Inflammatory macrophage (primary cell): ENCODE data around the gene SERPINA6.
"Not testable (repeated sequence)": the region's sequence is repeated elsewhere in the genome, so short reads cannot be mapped to it uniquely, and the experiment has no call there.

Experiments used
- DNase-seq, 2 donors: peaks; one replicate each; pipeline ENCODE4 v3.0.0-alpha.2; 2020 to 2022

The SERPINA6 gene

DNA sequence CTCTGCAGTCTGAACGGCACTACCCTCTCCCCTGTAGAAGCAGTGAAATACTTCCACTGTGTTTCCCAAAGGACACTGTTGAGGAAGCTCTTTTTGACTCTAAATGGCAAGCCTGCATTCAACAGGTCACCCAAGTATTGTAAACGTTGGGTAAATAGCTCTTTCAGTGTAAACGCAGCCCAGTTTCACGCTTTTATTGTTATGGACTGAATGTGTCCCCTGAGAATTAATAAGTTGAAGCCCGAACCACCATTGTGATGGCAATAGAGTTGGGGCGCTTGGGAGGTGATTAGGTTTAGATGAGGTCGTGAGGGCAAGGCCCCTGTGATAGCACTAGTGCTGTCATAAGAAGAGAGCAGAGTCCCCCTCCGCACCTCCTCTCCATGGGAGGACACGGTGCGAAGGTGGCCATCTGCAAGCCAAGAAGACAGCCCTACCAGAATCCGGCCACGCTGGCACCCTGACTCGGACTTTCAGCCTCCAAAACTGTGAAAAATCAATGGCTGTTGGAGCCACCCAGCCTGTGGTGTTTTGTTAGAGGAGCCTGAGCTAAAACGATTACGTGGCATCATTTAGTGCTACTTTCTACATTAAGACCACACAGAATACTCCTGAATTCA lies 31.1 kb downstream of the SERPINA6 start:
- no peak for DNase-seq

DNA sequence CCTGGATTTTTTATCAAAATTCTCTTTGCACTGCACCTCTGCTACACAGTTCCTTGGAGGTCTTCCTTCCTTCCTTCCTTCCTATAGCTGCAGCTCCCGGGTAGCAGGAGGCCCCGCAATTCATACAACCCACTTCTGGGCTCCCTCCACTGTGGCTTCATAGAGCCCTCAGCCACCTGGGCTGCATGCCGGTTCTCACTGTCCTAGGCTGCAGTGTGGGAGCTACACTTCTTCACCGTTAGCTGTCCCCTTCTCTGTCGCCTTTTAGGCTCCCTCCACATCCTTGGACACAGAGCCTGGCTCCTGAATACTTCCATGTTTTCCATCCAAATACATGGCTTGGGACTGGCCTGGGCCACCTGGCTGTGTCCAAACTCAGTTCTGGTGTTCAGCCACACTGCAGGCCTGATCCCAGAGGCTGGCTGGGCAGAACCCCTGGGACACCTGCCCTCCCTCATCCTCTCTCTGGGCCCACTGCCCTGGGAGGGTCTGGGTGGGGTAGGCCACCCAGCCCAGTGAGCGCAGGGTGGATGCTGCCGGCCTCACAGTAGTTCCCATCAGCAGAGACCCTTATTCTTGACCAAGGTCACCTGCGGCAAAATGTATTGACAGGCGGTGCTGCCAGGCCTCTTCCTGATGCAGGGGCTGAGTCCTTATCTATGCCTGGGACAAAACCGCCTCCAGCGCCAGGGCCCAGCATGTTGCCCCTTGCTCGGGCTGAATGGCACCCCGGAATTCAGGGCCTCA lies 31.8 kb downstream of the SERPINA6 start:
- no peak for DNase-seq

DNA sequence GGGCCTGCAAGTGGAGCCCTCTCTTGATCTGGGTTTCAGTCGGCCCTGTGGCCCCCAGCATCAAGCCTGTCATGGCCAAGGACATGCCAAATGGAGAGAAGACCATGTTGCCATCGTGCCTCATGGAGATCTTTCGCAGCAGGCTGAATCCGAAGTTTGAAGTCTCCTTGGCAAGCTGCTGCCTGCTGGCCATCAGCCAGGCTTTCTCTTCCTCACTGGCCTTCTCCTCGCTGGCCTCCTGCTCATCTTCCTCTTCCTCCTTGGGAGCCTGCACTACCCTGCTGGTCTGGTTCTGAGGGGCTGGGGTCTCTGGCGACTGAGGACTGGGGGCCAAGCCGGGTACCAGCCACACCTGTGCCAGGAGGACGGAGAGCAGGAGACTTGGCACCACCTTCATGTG lies 32.9 kb downstream of the SERPINA6 start:
- DNase-seq = no peak

DNA sequence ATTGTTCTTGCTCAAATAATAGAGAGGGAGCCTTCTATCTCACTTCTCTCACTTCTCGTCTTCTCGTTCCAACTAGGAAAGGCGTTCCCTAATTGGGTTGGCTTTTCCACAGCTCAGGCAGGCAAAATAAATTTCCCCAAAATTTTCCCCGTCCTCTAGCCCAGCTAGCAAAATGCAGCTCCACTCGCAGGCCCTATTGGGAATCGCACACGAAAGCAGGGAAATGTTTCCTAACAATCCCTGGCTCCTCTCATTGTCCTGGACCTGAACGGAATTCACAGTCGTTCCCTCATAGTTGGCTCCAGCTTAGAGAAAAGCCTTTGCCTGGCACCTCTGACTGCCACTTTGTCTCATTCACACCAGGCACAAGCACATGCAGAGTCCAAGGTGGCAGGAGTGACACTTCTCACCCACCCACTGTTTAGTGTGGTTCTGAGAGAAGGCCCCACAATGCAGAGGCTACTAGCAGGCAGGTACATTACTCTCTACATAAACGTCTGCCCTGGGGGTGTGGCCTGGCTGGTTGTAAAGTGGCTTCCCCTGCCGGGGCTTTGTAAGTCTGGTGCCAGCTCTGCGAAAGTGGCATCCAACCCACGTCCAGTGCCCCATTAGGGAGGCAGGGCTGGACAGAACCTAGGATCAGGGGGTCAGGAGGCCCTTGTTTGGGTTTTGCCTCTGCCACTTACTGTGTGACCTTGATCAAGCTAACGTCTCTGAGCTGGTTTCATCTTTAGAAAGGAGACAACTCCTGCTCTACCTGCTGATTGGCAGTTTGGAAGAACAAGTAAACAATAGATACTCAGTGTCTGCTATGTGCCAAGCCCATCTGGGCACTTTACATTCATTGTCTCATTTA lies 34.3 kb downstream of the SERPINA6 start:
- DNase-seq = no peak

DNA sequence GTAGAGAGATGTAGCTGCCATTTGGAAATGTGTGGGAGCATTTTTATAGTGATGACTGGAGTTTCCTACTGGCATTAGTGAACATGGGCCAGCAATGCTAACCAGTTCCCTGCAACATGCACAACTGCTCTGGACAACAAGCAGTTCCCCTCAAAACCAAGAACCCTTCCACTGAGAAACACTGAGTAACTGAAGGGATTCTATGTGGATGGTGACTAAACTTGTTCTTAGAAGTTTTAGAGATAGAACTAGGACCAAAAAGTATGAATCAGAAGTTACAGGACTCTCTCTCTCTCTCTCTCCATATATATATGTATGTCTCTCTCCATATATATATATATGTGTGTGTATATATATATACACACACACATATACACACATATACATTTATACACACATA lies 38.0 kb downstream of the SERPINA6 start:
- DNase-seq = no peak

DNA sequence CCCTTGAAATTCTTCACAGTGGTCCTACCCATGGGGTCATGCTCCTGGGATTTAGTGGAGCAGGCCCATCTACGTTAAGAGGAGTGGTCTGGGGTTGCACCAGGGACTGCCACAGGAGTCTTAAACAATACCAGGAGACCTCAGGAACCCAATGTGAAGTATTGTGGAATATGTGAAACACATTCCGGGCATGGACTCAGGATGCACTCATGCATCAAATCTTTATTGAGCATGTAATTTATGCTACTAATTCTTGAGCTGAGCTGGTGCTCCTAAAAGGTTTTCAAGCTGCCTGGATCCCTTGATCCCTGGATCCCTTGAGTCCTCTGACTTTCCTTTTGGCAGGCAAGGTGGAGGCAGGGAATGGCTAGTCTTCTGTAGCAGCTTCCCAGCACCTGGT lies 38.9 kb downstream of the SERPINA6 start:
- no peak for DNase-seq

DNA sequence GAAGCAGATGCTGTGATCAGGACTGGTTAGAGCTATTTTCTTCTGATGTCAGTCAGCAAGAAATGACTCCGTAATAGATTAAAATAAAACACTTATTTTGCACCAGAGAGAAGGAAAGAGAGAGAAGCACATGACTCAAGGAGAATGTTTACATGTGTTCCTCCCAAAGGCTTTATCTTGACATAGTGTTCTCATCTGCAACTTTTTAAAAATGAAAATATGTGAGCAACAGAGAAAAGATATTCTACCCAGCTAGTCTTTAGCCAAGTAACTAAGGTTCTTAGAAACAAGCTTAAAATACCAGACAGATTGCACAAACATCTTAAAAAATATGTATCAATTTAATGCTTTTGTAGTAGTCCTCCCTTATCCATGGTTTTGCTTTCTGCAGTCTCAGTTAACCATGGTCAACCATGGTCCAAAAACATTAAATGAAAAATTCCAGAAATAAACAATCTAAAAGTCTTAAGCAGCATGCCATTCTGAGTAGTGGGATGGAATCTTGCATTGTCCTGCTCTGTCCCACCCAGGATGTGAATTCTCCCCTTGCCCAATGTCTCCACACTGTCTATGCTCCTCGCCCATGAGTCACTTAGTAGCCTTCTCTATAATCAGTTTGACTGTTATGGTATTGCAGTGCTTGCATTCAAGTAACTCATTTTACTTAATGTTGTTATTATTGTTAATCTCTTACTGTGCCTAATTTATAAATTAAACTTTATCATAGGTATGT lies 40.0 kb downstream of the SERPINA6 start:
- no peak for DNase-seq

DNA sequence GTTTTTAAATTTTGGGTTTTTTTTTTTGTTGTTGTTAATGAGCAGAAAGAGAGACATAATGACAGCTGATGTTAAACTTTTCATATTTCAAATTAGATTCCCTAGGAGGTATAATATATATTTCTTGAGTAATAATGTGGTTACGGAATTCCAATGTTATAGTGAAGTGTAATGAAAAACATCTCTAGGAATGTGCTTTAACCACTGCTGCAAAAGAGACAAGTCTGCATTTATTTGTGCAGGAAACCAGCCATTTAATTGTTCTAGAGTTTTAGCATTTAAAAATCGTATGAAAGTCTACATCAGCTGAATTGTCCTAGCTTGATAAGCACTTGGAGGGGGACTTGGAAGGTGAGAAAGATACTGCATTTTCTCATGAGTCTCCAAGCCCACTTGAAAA lies 44.4 kb downstream of the SERPINA6 start:
- no peak for DNase-seq

DNA sequence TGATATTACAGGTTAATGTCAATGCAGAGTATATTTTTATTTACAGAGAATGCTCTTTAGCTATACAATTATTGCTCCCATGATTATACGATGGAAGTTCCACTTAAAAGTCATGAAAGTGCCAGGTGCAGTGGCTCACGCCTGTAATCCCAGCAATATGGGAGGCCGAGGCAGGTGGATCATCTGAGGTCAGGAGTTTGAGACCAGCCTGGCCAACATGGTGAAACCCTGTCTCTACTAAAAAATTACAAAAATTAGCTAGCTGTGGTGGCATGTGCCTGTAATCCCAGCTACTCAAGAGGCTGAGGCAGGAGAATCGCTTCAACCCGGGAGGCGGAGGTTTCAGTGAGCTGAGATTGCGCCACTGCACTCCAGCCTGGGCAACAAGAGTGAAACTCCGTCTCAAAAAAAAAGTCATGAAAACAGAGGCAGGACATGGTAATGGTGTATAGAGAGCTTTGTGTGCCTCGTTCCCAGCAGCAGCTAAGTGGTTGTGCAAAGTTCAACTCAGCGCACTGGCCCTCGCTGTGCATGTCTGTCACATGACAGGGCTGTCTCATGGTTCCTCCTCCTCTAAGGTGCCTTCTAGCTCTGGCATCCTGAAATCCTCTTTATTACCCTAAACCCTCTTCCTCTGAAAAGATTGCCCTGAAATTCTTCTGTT lies 46.1 kb downstream of the SERPINA6 start:
- not testable (repeated sequence) for DNase-seq

DNA sequence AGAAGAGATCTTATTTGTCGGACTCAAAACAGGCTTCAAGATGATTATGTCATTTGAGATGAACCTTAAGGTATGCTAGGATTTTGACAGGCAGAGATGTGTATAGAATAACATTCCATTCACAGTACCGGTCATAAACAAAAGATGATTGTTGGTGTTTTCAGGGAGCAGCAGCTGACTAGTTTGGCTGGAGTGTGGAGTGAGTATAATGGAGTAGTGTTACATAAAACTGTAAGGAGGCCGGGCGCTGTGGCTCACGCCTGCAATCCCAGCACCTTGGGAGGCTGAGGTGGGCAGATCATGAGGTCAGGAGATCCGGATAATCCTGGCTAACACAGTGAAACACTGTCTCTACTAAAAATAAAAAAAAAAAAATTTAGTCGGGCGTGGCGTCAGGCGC lies 54.0 kb downstream of the SERPINA6 start:
- DNase-seq = no peak

DNA sequence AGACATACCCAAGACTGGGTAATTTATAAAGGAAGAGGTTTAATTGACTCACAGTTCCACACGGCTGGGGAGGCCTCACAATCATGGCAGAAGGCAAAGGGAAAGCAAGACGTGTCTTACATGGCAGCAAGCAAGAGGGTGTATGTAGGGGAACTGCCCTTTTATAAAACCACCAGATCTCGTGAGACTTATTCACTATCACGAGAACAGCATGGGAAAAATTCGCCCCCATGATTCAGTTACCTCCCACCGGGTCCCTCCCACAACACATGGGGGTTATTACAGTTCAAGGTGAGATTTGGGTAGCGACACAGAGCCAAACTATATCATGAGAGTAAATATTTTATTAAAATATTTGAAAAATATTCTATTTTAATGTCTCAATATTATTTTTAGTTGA lies 54.6 kb downstream of the SERPINA6 start:
- not testable (repeated sequence) for DNase-seq

DNA sequence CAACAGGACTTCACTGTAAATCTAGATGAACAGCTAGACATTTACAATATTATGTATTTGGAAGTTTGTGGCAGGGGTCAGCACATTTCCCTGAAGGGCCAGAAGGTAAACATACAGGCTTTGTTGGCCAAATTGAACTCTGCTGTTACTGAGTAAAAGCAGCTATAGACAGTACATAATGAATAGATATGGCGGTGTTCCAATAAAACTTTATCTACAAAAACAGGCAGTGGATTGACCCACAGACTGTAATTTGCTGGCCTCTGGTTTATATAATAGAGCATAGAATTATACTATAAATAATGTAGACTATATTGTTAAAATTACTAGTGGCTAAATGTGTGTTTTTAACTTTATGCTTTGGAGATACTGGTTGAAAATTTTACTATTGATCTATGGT lies 55.8 kb downstream of the SERPINA6 start:
- no peak for DNase-seq

DNA sequence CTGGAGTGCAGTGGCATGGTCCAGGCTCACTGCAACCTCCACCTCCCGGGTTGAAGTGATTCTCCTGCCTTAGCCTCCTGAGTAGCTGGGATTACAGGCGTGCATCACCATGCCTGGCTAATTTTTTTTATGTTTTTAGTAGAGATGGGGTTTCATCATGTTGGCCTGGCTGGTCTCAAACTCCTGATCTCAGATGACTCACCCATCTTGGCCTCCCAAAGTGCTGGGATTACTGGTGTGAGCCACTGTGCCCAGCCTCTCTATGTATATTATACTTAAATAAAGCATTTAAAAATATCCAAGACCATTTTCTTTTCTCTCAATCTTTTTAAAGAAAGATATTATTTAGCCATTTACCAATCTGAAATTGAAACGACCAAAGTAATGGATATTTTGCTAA lies 58.9 kb downstream of the SERPINA6 start:
- not testable (repeated sequence) for DNase-seq
